SJCRH30 (cell line): Measurements from ENCODE around the gene DEAF1. TPM values are rescaled to one million over a fixed set of nuclear protein-coding genes. Genes with fewer than 3 reads are reported as not detected.

Experiments used
- DNase-seq, 2 experiments: peaks; one replicate each; pipeline ENCODE4 v3.0.0-alpha.2; 2015 to 2020
- H3K27ac ChIP-seq: fragments of 250-450 bp; sonication (Bioruptor Pico); 2 replicates; pipeline ENCODE4 v1.5.1; 2020; ENCODE audit warnings: mild to moderate bottlenecking, moderate library complexity
- H3K27me3 ChIP-seq: fragments of 250-450 bp; sonication (Bioruptor Pico); 2 replicates; pipeline ENCODE4 v1.5.1; 2020; ENCODE audit warnings: mild to moderate bottlenecking, moderate library complexity
- H3K36me3 ChIP-seq: fragments of 250-450 bp; sonication (Bioruptor Pico); 2 replicates; pipeline ENCODE4 v1.5.1; 2020; ENCODE audit warnings: mild to moderate bottlenecking, moderate library complexity
- H3K4me1 ChIP-seq: fragments of 250-450 bp; sonication (Bioruptor Pico); 2 replicates; pipeline ENCODE4 v1.5.1; 2020; ENCODE audit warnings: mild to moderate bottlenecking, moderate library complexity
- H3K4me3 ChIP-seq: fragments of 250-450 bp; sonication (Bioruptor Pico); 2 replicates; pipeline ENCODE4 v1.5.1; 2020; ENCODE audit warnings: mild to moderate bottlenecking, moderate library complexity
- H3K9me3 ChIP-seq: fragments of 250-450 bp; sonication (Bioruptor Pico); replicated peaks from 2 replicates; pipeline ENCODE4 v1.5.1; 2020; ENCODE audit warnings: mild to moderate bottlenecking, moderate library complexity
- total RNA-seq: library from RNA; depleted of rRNA; stranded (reverse); fragments of >200 nt; shearing (Covaris generic); gene quantifications from 2 replicates; pipeline ENCODE4 v1.2.3, GENCODE V29; 2014

Gene DEAF1
- total RNA-seq, 1 experiment from 2014 or later, result 33.6 TPM

GRCh38 chr11:725624-726202 is 30.7 kb upstream of the DEAF1 start:
- Histone ChIP-seq H3K4me3 (peak overlapping the region; percentile 56), H3K27me3 (no peaks in the 10 kb centered on the region; the same call in 1 of the 2 replicates), H3K36me3 (no peaks in the 10 kb centered on the region), H3K4me1 (peaks cover 43% of the 10 kb centered on the region), H3K27ac (no peak overlapping the region), H3K9me3 (no peaks in the 10 kb centered on the region)
- peak; percentile 74 for DNase-seq

GRCh38 chr11:724778-725386 is 29.9 kb upstream of the DEAF1 start:
- H3K4me3 ChIP-seq, result no peak overlapping the region
- H3K27me3 ChIP-seq, result no peaks in the 10 kb centered on the region; the same call in 1 of the 2 replicates
- no peaks in the 10 kb centered on the region for H3K36me3 ChIP-seq
- no peak overlapping the region for H3K27ac ChIP-seq
- peaks cover 45% of the 10 kb centered on the region for H3K4me1 ChIP-seq
- H3K9me3 ChIP-seq, result no peaks in the 10 kb centered on the region
- DNase-seq, result no peak

GRCh38 chr11:724049-724777 is 29.2 kb upstream of the DEAF1 start:
- Histone ChIP-seq H3K4me3 (no peak overlapping the region), H3K27ac (no peak overlapping the region), H3K27me3 (no peaks in the 10 kb centered on the region; the same call in 1 of the 2 replicates), H3K9me3 (no peaks in the 10 kb centered on the region), H3K4me1 (peaks cover 47% of the 10 kb centered on the region), H3K36me3 (no peaks in the 10 kb centered on the region)
- no peak for DNase-seq

GRCh38 chr11:723120-723883 is 28.3 kb upstream of the DEAF1 start:
- no peaks in the 10 kb centered on the region for H3K36me3 ChIP-seq
- no peak overlapping the region for H3K4me3 ChIP-seq
- no peaks in the 10 kb centered on the region; the same call in 1 of the 2 replicates for H3K27me3 ChIP-seq
- DNase-seq, result peak; percentile 47 to 71
- no peaks in the 10 kb centered on the region for H3K9me3 ChIP-seq
- H3K27ac ChIP-seq, result no peak overlapping the region
- peaks cover 45% of the 10 kb centered on the region for H3K4me1 ChIP-seq

- H3K36me3 ChIP-seq, result no peaks in the 10 kb centered on the region
- no peak for DNase-seq
- H3K27me3 ChIP-seq, result no peaks in the 10 kb centered on the region; the same call in 1 of the 2 replicates
- peaks cover 36% of the 10 kb centered on the region for H3K4me1 ChIP-seq
- H3K27ac ChIP-seq, result no peak overlapping the region
- H3K9me3 ChIP-seq, result no peaks in the 10 kb centered on the region
- H3K4me3 ChIP-seq, result no peak overlapping the region
These were observed 27.4 kb upstream of the DEAF1 start for GRCh38 chr11:722346-722811.

- Histone ChIP-seq H3K36me3 (no peaks in the 10 kb centered on the region), H3K27me3 (no peaks in the 10 kb centered on the region; the same call in 1 of the 2 replicates), H3K27ac (no peak overlapping the region), H3K4me3 (no peak overlapping the region), H3K9me3 (no peaks in the 10 kb centered on the region), H3K4me1 (peaks cover 30% of the 10 kb centered on the region)
- peak; percentile 53 for DNase-seq
These were observed 26.8 kb upstream of the DEAF1 start for GRCh38 chr11:721741-722345.

GRCh38 chr11:721247-721740 is 26.3 kb upstream of the DEAF1 start:
- Histone ChIP-seq H3K9me3 (no peaks in the 10 kb centered on the region), H3K27ac (no peak overlapping the region), H3K4me1 (peaks cover 28% of the 10 kb centered on the region), H3K36me3 (no peaks in the 10 kb centered on the region), H3K27me3 (no peaks in the 10 kb centered on the region; the same call in 1 of the 2 replicates), H3K4me3 (no peak overlapping the region)
- no peak for DNase-seq

- no peak overlapping the region for H3K27ac ChIP-seq
- H3K27me3 ChIP-seq, result no peaks in the 10 kb centered on the region; the same call in 1 of the 2 replicates
- DNase-seq, result no peak
These were observed 25.7 kb upstream of the DEAF1 start for GRCh38 chr11:720642-721246.

GRCh38 chr11:720017-720641 is 25.1 kb upstream of the DEAF1 start:
- H3K27ac ChIP-seq, result no peak overlapping the region
- H3K36me3 ChIP-seq, result no peaks in the 10 kb centered on the region
- H3K4me3 ChIP-seq, result no peak overlapping the region
- H3K9me3 ChIP-seq, result no peaks in the 10 kb centered on the region
- peaks cover 22% of the 10 kb centered on the region for H3K4me1 ChIP-seq
- H3K27me3 ChIP-seq, result no peaks in the 10 kb centered on the region; the same call in 1 of the 2 replicates
- DNase-seq, result peak in 1 of 2 experiments; percentile 59

More at GRCh38 chr11:720642-721246, 25.7 kb upstream of the DEAF1 start:
- no peak overlapping the region for H3K4me3 ChIP-seq
- no peaks in the 10 kb centered on the region for H3K36me3 ChIP-seq
- peaks cover 28% of the 10 kb centered on the region for H3K4me1 ChIP-seq
- H3K9me3 ChIP-seq, result no peaks in the 10 kb centered on the region

- H3K4me1 ChIP-seq, result peaks cover 19% of the 10 kb centered on the region
- H3K27me3 ChIP-seq, result no peaks in the 10 kb centered on the region; the same call in 1 of the 2 replicates
- no peaks in the 10 kb centered on the region for H3K9me3 ChIP-seq
- no peaks in the 10 kb centered on the region for H3K36me3 ChIP-seq
- no peak overlapping the region for H3K27ac ChIP-seq
- H3K4me3 ChIP-seq, result no peak overlapping the region
- DNase-seq, result peak; percentile 82 to 84
These were observed 24.4 kb upstream of the DEAF1 start for GRCh38 chr11:719214-720016.

- Histone ChIP-seq H3K27ac (no peak overlapping the region), H3K9me3 (no peaks in the 10 kb centered on the region), H3K36me3 (no peaks in the 10 kb centered on the region), H3K4me3 (no peak overlapping the region), H3K27me3 (no peaks in the 10 kb centered on the region), H3K4me1 (peaks cover 12% of the 10 kb centered on the region; the same call in 1 of the 2 replicates)
- DNase-seq, result no peak
These were observed 19.4 kb upstream of the DEAF1 start for GRCh38 chr11:714436-714835.

GRCh38 chr11:709109-709997 is 14.3 kb upstream of the DEAF1 start:
- no peak for DNase-seq
- Histone ChIP-seq H3K9me3 (no peaks in the 10 kb centered on the region), H3K27ac (no peak overlapping the region), H3K4me3 (no peak overlapping the region), H3K4me1 (peaks cover 27% of the 10 kb centered on the region), H3K36me3 (no peaks in the 10 kb centered on the region), H3K27me3 (no peaks in the 10 kb centered on the region)
